Endodermal cell (in vitro differentiated cells): Measurements from ENCODE around the gene HSD11B2. TPM values are rescaled to one million over a fixed set of nuclear protein-coding genes. Genes with fewer than 3 reads are reported as not detected.

ENCODE experiments used
- DNase-seq: peaks from one replicate; pipeline ENCODE4 v3.0.0-alpha.2; 2017
- H3K27ac ChIP-seq: 2 replicates; pipeline ENCODE4 v1.5.1; 2013; ENCODE audit warnings: mild to moderate bottlenecking, low read depth, low read length, moderate library complexity
- H3K27me3 ChIP-seq: 2 replicates; pipeline ENCODE4 v1.6.1; 2013; ENCODE audit warnings: mild to moderate bottlenecking, low read length, moderate library complexity; ENCODE audit not compliant: insufficient read depth, control insufficient read depth, poor library complexity, severe bottlenecking
- H3K36me3 ChIP-seq: 2 replicates; pipeline ENCODE4 v1.7.0; 2013; ENCODE audit warnings: mild to moderate bottlenecking, low read length, moderate library complexity; ENCODE audit not compliant: control insufficient read depth, insufficient read depth
- H3K4me1 ChIP-seq: one replicate; pipeline ENCODE4 v1.7.0; 2013; ENCODE audit warnings: low read length; ENCODE audit not compliant: control insufficient read depth, insufficient read depth
- H3K4me3 ChIP-seq: 2 replicates; pipeline ENCODE4 v1.5.1; 2013; ENCODE audit warnings: mild to moderate bottlenecking, low read length, moderate library complexity
- H3K9ac ChIP-seq: 2 replicates; pipeline ENCODE4 v1.6.1; 2013; ENCODE audit warnings: mild to moderate bottlenecking, low read length, moderate library complexity; ENCODE audit not compliant: poor library complexity, severe bottlenecking; ENCODE audit errors: extremely low read depth
- H3K9me3 ChIP-seq: 2 replicates; pipeline ENCODE4 v1.6.1; 2013; ENCODE audit warnings: mild to moderate bottlenecking, low read length, moderate library complexity; ENCODE audit not compliant: control insufficient read depth
- H3K27ac Mint-ChIP-seq: 2 replicates; pipeline ENCODE4 v1.8.0; 2020; ENCODE audit warnings: mixed read lengths
- H3K27me3 Mint-ChIP-seq: 2 replicates; pipeline ENCODE4 v1.8.0; 2021; ENCODE audit warnings: mild to moderate bottlenecking, mixed read lengths; ENCODE audit not compliant: insufficient read depth
- H3K36me3 Mint-ChIP-seq: 2 replicates; pipeline ENCODE4 v1.8.0; 2020; ENCODE audit warnings: low read depth, mixed read lengths
- H3K4me1 Mint-ChIP-seq: 2 replicates; pipeline ENCODE4 v1.8.0; 2020; ENCODE audit warnings: mixed read lengths
- H3K4me3 Mint-ChIP-seq: 2 replicates; pipeline ENCODE4 v1.8.0; 2020; ENCODE audit warnings: mild to moderate bottlenecking, moderate library complexity, mixed read lengths
- H3K9me3 Mint-ChIP-seq: 2 replicates; pipeline ENCODE4 v1.8.0; 2020; ENCODE audit warnings: mild to moderate bottlenecking, mixed read lengths
- CTCF ChIP-seq: fragments of 200-600 bp; sonication (generic); conservative IDR thresholded peaks from 2 replicates; pipeline ENCODE4 v1.5.0; 2021; ENCODE audit warnings: antibody characterized with exemption, mild to moderate bottlenecking
- WGBS, 2 experiments: methylation state at CpG; one replicate each; pipeline versions ENCODE4 v1.1.5 to v1.1.7; 2013; ENCODE audit warnings: missing lambda C conversion rate in 2 of 2, mixed read lengths in 1 of 2; ENCODE audit not compliant: insufficient coverage in 1 of 2, insufficient read length in 1 of 2; 5-methylcytosine and 5-hydroxymethylcytosine counted together
- total RNA-seq, 2 donors: library from RNA; stranded (reverse); fragmentation: NEBNext Ultra II Directional in 1 of 2; extraction: Animal tissue kit (Norgen Biotek cat#: 25700) in 1 of 2; gene quantifications; 2 replicates in 1 of 2; 3 replicates in 1 of 2; pipeline ENCODE4 v1.2.1, GENCODE V29; 2021

HSD11B2 gene
- total RNA-seq, 2 donors from 2014 or later = 10.4 to 14.7 TPM

- no peak for DNase-seq
- 89 to 90% methylated on average over 3 to 6 of the region's 6 CpGs for WGBS, 2 experiments
- Histone ChIP-seq H3K9me3 (no peaks in the 10 kb centered on the region), H3K27me3 (no peaks in the 10 kb centered on the region), H3K27ac (no peak overlapping the region), H3K9ac (no peak overlapping the region), H3K4me1 (no peaks in the 10 kb centered on the region), H3K36me3 (peaks cover 13% of the 10 kb centered on the region), H3K4me3 (no peak overlapping the region)
- Mint-ChIP-seq H3K4me3 (no peak overlapping the region), H3K27me3 (no peaks in the 10 kb centered on the region), H3K27ac (no peak overlapping the region), H3K36me3 (peaks cover 25% of the 10 kb centered on the region), H3K4me1 (peaks cover 3% of the 10 kb centered on the region), H3K9me3 (no peaks in the 10 kb centered on the region)
- TF ChIP-seq CTCF = no peak
Observed at GRCh38 chr16:67443265-67443664, 12.3 kb downstream of the HSD11B2 start.

GRCh38 chr16:67444259-67445125 is 13.6 kb downstream of the HSD11B2 start:
- Histone ChIP-seq H3K27me3 (no peaks in the 10 kb centered on the region), H3K27ac (no peak overlapping the region), H3K4me1 (no peaks in the 10 kb centered on the region), H3K4me3 (no peak overlapping the region), H3K9ac (no peak overlapping the region), H3K36me3 (peaks cover 19% of the 10 kb centered on the region), H3K9me3 (no peaks in the 10 kb centered on the region)
- 83 to 85% methylated on average over 16 to 22 of the region's 22 CpGs for WGBS, 2 experiments
- Mint-ChIP-seq H3K9me3 (no peaks in the 10 kb centered on the region), H3K27me3 (no peaks in the 10 kb centered on the region), H3K4me1 (peaks cover 3% of the 10 kb centered on the region), H3K4me3 (no peak overlapping the region), H3K36me3 (peaks cover 21% of the 10 kb centered on the region), H3K27ac (peak overlapping the region; percentile 19)
- peak; percentile 74 for DNase-seq
- TF ChIP-seq CTCF = peak; percentile 56

- Mint-ChIP-seq H3K36me3 (peaks cover 23% of the 10 kb centered on the region), H3K27ac (peak overlapping the region; percentile 19), H3K4me3 (no peak overlapping the region), H3K4me1 (peaks cover 3% of the 10 kb centered on the region), H3K9me3 (no peaks in the 10 kb centered on the region), H3K27me3 (no peaks in the 10 kb centered on the region)
- Histone ChIP-seq H3K27me3 (no peaks in the 10 kb centered on the region), H3K9ac (no peak overlapping the region), H3K36me3 (peaks cover 22% of the 10 kb centered on the region), H3K4me1 (no peaks in the 10 kb centered on the region), H3K27ac (no peak overlapping the region), H3K4me3 (no peak overlapping the region), H3K9me3 (no peaks in the 10 kb centered on the region)
- no peak for DNase-seq
- WGBS, 2 experiments = 97 to 100% methylated on average over 2 to 7 of the region's 7 CpGs
- TF ChIP-seq CTCF = no peak
Observed at GRCh38 chr16:67445126-67445426, 14.2 kb downstream of the HSD11B2 start.
